ENCODE data around the gene ZNF664. TPM values are rescaled to one million over a fixed set of nuclear protein-coding genes. Genes with fewer than 3 reads are reported as not detected.

The ZNF664 gene
- total RNA-seq, 4 donors from 2014 or later, result 58.5 to 76.4 (median 70.3) TPM

DNA sequence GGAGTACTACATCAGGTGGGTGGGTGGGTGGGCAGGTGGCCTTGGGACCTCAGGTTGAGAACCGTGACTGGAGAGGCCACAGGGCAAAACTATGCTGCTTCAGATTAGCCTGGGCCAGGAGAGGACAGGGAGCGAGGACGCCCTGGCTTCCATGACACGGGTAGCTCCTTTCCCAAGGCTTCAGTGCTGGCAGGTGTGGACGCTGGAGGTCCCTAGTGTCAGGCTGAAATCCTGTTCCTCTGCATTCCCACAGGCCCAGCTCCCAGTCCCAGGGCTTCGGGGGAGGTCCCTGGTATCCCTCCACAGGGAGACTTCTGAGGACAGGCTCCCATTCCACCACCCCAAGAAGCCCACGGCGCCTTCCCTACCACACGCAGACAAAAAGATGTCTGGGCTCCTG, 32.0 kb upstream of the ZNF664 start:
- DNase-seq (ENCODE audit: extremely low spot score), result no peak
- no peaks in the 10 kb centered on the region for H3K9me3 ChIP-seq
- peaks cover 0 to 2% (median 1%) of the 10 kb centered on the region in 4 donors for H3K4me1 ChIP-seq
- H3K27me3 ChIP-seq, result no peaks in the 10 kb centered on the region
- H3K27ac ChIP-seq (replicated peaks in 1 of 4), result no peak overlapping the region
- intact Hi-C loops (cut with DNase I), result no loop called here
- peaks cover 54 to 97% (median 85%) of the 10 kb centered on the region in 4 donors for H3K36me3 ChIP-seq
- TF ChIP-seq, protein P1, sequence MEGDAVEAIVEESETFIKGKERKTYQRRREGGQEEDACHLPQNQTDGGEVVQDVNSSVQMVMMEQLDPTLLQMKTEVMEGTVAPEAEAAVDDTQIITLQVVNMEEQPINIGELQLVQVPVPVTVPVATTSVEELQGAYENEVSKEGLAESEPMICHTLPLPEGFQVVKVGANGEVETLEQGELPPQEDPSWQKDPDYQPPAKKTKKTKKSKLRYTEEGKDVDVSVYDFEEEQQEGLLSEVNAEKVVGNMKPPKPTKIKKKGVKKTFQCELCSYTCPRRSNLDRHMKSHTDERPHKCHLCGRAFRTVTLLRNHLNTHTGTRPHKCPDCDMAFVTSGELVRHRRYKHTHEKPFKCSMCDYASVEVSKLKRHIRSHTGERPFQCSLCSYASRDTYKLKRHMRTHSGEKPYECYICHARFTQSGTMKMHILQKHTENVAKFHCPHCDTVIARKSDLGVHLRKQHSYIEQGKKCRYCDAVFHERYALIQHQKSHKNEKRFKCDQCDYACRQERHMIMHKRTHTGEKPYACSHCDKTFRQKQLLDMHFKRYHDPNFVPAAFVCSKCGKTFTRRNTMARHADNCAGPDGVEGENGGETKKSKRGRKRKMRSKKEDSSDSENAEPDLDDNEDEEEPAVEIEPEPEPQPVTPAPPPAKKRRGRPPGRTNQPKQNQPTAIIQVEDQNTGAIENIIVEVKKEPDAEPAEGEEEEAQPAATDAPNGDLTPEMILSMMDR (IDR thresholded peaks at IDR 0.05), result no peak
- TF ChIP-seq POLR2A (IDR thresholded peaks at IDR 0.05; ENCODE audit: low read depth) (no peak), POLR2AphosphoS5 (IDR thresholded peaks at IDR 0.05) (no peak), EP300 (IDR thresholded peaks at IDR 0.05) (no peak)
- 94% methylated on average over 4 of the region's 9 CpGs for WGBS
- H3K4me3 ChIP-seq, result no peak overlapping the region

DNA sequence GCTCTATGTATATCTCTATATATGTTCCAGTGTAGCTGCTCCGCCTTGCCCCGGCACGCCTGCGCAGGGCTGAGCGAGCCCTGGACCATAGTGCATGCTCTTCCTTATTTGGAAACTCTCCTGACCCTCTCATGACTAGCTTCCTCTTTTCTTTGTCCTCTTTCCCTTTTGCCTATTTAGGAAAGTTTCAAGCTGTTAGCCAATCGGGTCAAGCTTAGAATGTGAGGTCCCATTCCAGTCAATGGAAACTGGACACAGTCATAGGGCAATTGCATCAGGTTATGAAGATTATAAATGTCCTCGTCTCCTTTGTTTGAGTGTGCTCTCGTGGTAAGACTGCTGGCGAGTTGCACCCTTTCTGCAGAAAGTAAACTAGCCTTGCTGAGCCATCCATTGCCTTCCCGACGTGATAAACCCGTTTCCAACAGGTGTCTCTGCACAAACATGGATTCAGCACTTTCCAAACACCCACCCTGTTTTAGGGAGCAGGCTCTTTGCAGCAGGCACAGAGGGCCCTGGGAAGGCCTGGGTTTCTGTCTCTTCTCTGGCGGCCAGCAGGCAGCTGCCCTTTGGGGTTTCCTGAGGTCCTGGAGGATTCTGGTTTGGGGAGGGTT, 31.3 kb upstream of the ZNF664 start:
- Histone ChIP-seq H3K27me3 (no peaks in the 10 kb centered on the region), H3K27ac (replicated peaks in 1 of 4) (no peak overlapping the region), H3K9me3 (no peaks in the 10 kb centered on the region), H3K4me1 (peaks cover 6 to 10% (median 8%) of the 10 kb centered on the region in 4 donors), H3K36me3 (peaks cover 47 to 90% (median 77%) of the 10 kb centered on the region in 4 donors), H3K4me3 (no peak overlapping the region)
- TF ChIP-seq POLR2AphosphoS5 (IDR thresholded peaks at IDR 0.05), result no peak
- TF ChIP-seq POLR2A (IDR thresholded peaks at IDR 0.05; ENCODE audit: low read depth), result no peak
- TF ChIP-seq, protein P1 (IDR thresholded peaks at IDR 0.05), result no peak
- TF ChIP-seq EP300 (IDR thresholded peaks at IDR 0.05), result no peak
- 90% methylated on average over 13 of the region's 13 CpGs for WGBS
- intact Hi-C loops (cut with DNase I), result no loop called here
- no peak for DNase-seq (ENCODE audit: extremely low spot score)

DNA sequence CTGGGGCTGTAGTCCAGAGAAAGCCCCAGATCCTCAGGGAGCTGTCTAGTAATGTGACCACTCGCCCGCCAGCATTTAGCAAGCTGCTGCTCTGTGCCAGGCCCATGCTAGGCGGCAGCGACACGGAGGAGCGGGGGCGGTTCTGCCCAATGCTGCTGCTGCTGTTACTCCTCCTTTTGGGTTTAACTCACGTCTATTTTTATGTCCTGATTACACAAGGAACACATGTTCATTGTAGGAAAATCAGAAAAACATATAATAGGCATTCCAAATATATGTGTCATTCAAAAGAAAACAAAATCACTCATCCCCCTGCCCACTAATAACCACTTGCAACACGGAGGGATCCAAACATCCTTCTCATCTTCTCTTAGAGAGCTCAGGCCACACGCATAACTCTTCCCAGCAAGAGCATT, 30.8 kb upstream of the ZNF664 start:
- intact Hi-C loops (cut with DNase I), result no loop called here
- peaks cover 11 to 15% (median 14%) of the 10 kb centered on the region in 4 donors for H3K4me1 ChIP-seq
- WGBS, result 90% methylated on average over 7 of the region's 10 CpGs
- no peak for TF ChIP-seq POLR2A (IDR thresholded peaks at IDR 0.05; ENCODE audit: low read depth)
- TF ChIP-seq POLR2AphosphoS5 (IDR thresholded peaks at IDR 0.05), result no peak
- TF ChIP-seq, protein P1 (IDR thresholded peaks at IDR 0.05), result no peak
- TF ChIP-seq EP300 (IDR thresholded peaks at IDR 0.05), result no peak
- no peaks in the 10 kb centered on the region for H3K27me3 ChIP-seq
- no peak overlapping the region for H3K4me3 ChIP-seq
- H3K9me3 ChIP-seq, result no peaks in the 10 kb centered on the region
- H3K36me3 ChIP-seq, result peaks cover 42 to 85% (median 72%) of the 10 kb centered on the region in 4 donors
- H3K27ac ChIP-seq (replicated peaks in 1 of 4), result no peak overlapping the region
- DNase-seq (ENCODE audit: extremely low spot score), result no peak

DNA sequence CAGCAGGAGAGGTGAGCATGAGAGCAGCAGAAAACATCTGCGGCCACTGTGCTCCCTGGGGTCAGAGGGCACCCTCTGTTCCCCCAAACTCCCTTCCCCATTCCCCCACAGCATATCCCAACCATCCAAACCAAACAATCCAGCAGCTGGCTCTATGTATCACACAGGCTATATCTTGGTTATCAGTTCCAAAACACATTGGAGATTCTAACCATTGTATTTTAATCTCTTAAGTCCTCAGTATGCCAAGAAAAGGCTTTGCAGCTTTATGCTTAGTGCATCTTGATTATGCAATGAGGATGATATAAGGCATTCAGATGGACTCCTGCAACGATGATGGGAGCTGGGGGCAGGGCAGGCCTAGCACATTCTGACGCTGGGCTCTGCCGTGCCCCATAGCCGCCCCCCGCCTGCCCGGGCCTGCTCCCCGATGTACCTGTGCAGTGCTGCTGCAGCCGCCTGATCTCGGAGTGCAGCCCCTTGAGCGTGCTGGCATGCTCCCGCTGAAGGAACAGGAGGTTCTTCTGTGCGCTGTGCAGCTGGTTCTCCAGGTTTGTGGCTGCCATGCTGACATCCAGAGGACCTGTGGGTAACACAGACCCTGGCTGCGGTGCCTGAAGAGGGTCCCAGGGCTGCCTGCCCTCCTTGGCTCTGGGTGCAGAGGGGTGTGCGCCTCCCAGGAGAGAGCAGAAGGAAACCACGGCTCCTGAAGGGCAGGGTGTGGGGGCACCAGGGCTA, 29.9 kb upstream of the ZNF664 start:
- H3K9me3 ChIP-seq, result no peaks in the 10 kb centered on the region
- TF ChIP-seq POLR2AphosphoS5 (IDR thresholded peaks at IDR 0.05) (no peak), POLR2A (IDR thresholded peaks at IDR 0.05; ENCODE audit: low read depth) (no peak), EP300 (IDR thresholded peaks at IDR 0.05) (no peak)
- TF ChIP-seq, protein P1 (IDR thresholded peaks at IDR 0.05), result no peak
- no peak overlapping the region for H3K4me3 ChIP-seq
- no peak for DNase-seq (ENCODE audit: extremely low spot score)
- intact Hi-C loops (cut with DNase I), result no loop called here
- no peaks in the 10 kb centered on the region for H3K27me3 ChIP-seq
- WGBS, result 95% methylated on average over 2 of the region's 16 CpGs
- no peak overlapping the region for H3K27ac ChIP-seq (replicated peaks in 1 of 4)
- H3K4me1 ChIP-seq, result peaks cover 11 to 21% (median 17%) of the 10 kb centered on the region in 4 donors
- H3K36me3 ChIP-seq, result peaks cover 40 to 76% (median 66%) of the 10 kb centered on the region in 4 donors
